HCT116 (cell line): ENCODE data around the gene TRIM65. TPM values are rescaled to one million over a fixed set of nuclear protein-coding genes. Genes with fewer than 3 reads are reported as not detected.
A peak's percentile ranks its signal among the peaks of the same experiment; 100 is the strongest.

Source experiments
- ATAC-seq: fragments of 200-7000 bp; cut with Tn5 transposase; 2 replicates; pipeline ENCODE4 v1.9.1; 2020; ENCODE audit warnings: mild to moderate bottlenecking, moderate library complexity
- BruUV-seq: library from RNA; stranded (reverse); fragments of 400-500 nt; replicated peaks from 2 replicates; lab custom pipeline; 2021; lab: Mats Ljungman, UMichigan
- CTCF ChIA-PET: fragments of 300-600 bp; sonication (Branson Sonifier 250); formaldehyde crosslinking; loops from one replicate; lab custom pipeline; 2021; ENCODE audit warnings: antibody characterized with exemption; lab: Charles Lee
- POLR2A ChIA-PET: fragments of 300-600, 350-600 bp; sonication (Branson Sonifier 250); formaldehyde crosslinking; loops from one replicate; lab custom pipeline; 2021; ENCODE audit warnings: antibody characterized with exemption; lab: Charles Lee
- RAD21 ChIA-PET, 2 experiments: fragments of 300-600 bp; sonication (Branson Sonifier 250); formaldehyde crosslinking; loops; one replicate each; lab custom pipeline; 2023; ENCODE audit warnings: low total read pairs in 2 of 2; ENCODE audit not compliant: uncharacterized antibody in 2 of 2, unreplicated experiment in 2 of 2, low non-redundant PET in 1 of 2; lab: Charles Lee
- DNase-seq: peaks from one replicate; pipeline ENCODE4 v3.0.0-alpha.2; 2010; ENCODE audit warnings: low read depth, low spot score
- H2AFZ ChIP-seq: fragments of 200-600 bp; shearing (Covaris generic), sonication (generic); 2 replicates; pipeline ENCODE4 v1.6.1; 2017; ENCODE audit warnings: low read depth, mixed run types, mixed read lengths, antibody characterized with exemption, low read length; ENCODE audit not compliant: poor library complexity, severe bottlenecking
- H3K27ac ChIP-seq: 2 replicates; pipeline ENCODE4 v1.5.1; 2012; ENCODE audit warnings: low read depth, low read length
- H3K27me3 ChIP-seq: fragments of 200-600 bp; sonication (generic); 2 replicates; pipeline ENCODE4 v1.6.1; 2016; ENCODE audit warnings: mixed run types, low read length, mixed read lengths; ENCODE audit not compliant: insufficient read depth
- H3K36me3 ChIP-seq, 2 experiments: fragments of 200-500 bp in 1 of 2; fragments of 200-600 bp in 1 of 2; sonication (Bioruptor generic) in 1 of 2; sonication (generic) in 1 of 2; 2 replicates each; pipeline versions ENCODE4 v1.5.1 to v1.6.1; 2014 to 2016; ENCODE audit warnings: low read length in 2 of 2, inconsistent platforms in 1 of 2, mixed read lengths in 1 of 2, mixed run types in 1 of 2; ENCODE audit not compliant: insufficient read depth in 2 of 2, control insufficient read depth in 1 of 2
- H3K4me1 ChIP-seq, 2 experiments: fragments of 200-600 bp in 1 of 2; sonication (generic) in 1 of 2; 2 replicates each; pipeline versions ENCODE4 v1.5.1 to v1.6.1; 2012 to 2017; ENCODE audit warnings: low read length in 2 of 2, inconsistent platforms in 1 of 2, mild to moderate bottlenecking in 1 of 2, mixed read lengths in 1 of 2, mixed run types in 1 of 2, moderate library complexity in 1 of 2; ENCODE audit not compliant: insufficient read depth in 2 of 2, control insufficient read depth in 1 of 2
- H3K4me2 ChIP-seq: fragments of 200-600 bp; sonication (generic); 2 replicates; pipeline ENCODE4 v1.6.1; 2017; ENCODE audit warnings: mixed run types, low read length, mixed read lengths
- H3K4me3 ChIP-seq, 2 experiments: fragments of 200-600 bp in 1 of 2; sonication (generic) in 1 of 2; replicated peaks in 1 of 2; 2 replicates each; pipeline ENCODE4 v1.5.1; 2011 to 2016; ENCODE audit warnings: low read length in 2 of 2, control low read depth in 1 of 2, low read depth in 1 of 2, mild to moderate bottlenecking in 1 of 2, mixed read lengths in 1 of 2, mixed run types in 1 of 2
- H3K79me2 ChIP-seq: fragments of 200-600 bp; sonication (generic); 2 replicates; pipeline ENCODE4 v1.6.1; 2017; ENCODE audit warnings: mild to moderate bottlenecking, mixed run types, low read length, moderate library complexity, mixed read lengths; ENCODE audit not compliant: insufficient read depth
- H3K9ac ChIP-seq: fragments of 200-600 bp; sonication (generic); 2 replicates; pipeline ENCODE4 v1.6.1; 2016; ENCODE audit warnings: low read length, mixed read lengths
- H3K9me2 ChIP-seq: fragments of 200-600 bp; sonication (generic), shearing (Covaris generic); 2 replicates; pipeline ENCODE4 v1.6.1; 2017; ENCODE audit warnings: mixed run types, mild to moderate bottlenecking, moderate library complexity; ENCODE audit not compliant: insufficient read depth
- H3K9me3 ChIP-seq, 2 experiments: fragments of 200-500 bp in 1 of 2; fragments of 200-600 bp in 1 of 2; sonication (Bioruptor generic) in 1 of 2; sonication (generic) in 1 of 2; 2 replicates each; pipeline ENCODE4 v1.6.1; 2014 to 2017; ENCODE audit warnings: low read length in 2 of 2, mixed read lengths in 2 of 2, inconsistent platforms in 1 of 2, low read depth in 1 of 2, mild to moderate bottlenecking in 1 of 2, mixed run types in 1 of 2, moderate library complexity in 1 of 2; ENCODE audit not compliant: control insufficient read depth in 1 of 2, insufficient read depth in 1 of 2
- H4K20me1 ChIP-seq: fragments of 200-600 bp; sonication (generic), shearing (Covaris generic); 2 replicates; pipeline ENCODE4 v1.6.1; 2017; ENCODE audit warnings: mixed run types, mild to moderate bottlenecking, moderate library complexity; ENCODE audit not compliant: insufficient read depth
- ATF3 ChIP-seq: IDR thresholded peaks from 2 replicates; pipeline ENCODE4 v1.6.1; 2012
- CBX3 ChIP-seq: IDR thresholded peaks from 2 replicates; pipeline ENCODE4 v1.6.1; 2012; ENCODE audit warnings: low read depth
- CEBPB ChIP-seq: IDR thresholded peaks from 2 replicates; pipeline ENCODE4 v1.6.1; 2012; ENCODE audit warnings: low read depth
- CTCF ChIP-seq, 3 experiments: fragments of 200-600 bp in 1 of 3; sonication (generic) in 1 of 3; IDR thresholded peaks in 2 of 3; conservative IDR thresholded peaks in 1 of 3; 2 replicates each; pipeline ENCODE4 v1.5.1; 2012 to 2017; ENCODE audit warnings: low read depth in 2 of 3, low read length in 2 of 3, antibody characterized with exemption in 1 of 3, borderline replicate concordance in 1 of 3, control low read depth in 1 of 3, mild to moderate bottlenecking in 1 of 3, mixed read lengths in 1 of 3, mixed run types in 1 of 3, moderate library complexity in 1 of 3; ENCODE audit not compliant: insufficient read depth in 1 of 3
- ELF1 ChIP-seq: IDR thresholded peaks from 2 replicates; pipeline ENCODE4 v1.6.1; 2012; ENCODE audit warnings: low read depth, borderline replicate concordance
- EZH2 ChIP-seq: fragments of 200-600 bp; sonication (generic); IDR thresholded peaks from 2 replicates; pipeline ENCODE4 v1.6.1; 2017; ENCODE audit warnings: antibody characterized with exemption, mixed run types
- EZH2phosphoT487 ChIP-seq: fragments of 200-600 bp; IDR thresholded peaks from 2 replicates; pipeline ENCODE4 v1.6.1; 2018; ENCODE audit warnings: antibody characterized with exemption, borderline replicate concordance
- FOSL1 ChIP-seq: IDR thresholded peaks from 2 replicates; pipeline ENCODE4 v1.6.1; 2012; ENCODE audit warnings: low read depth
- JUND ChIP-seq: IDR thresholded peaks from 2 replicates; pipeline ENCODE4 v1.6.1; 2012
- POLR2A ChIP-seq: IDR thresholded peaks from 2 replicates; pipeline ENCODE4 v1.7.0; 2011; ENCODE audit warnings: borderline replicate concordance; ENCODE audit not compliant: insufficient read depth, insufficient read length; ENCODE audit errors: extremely low read depth
- POLR2AphosphoS5 ChIP-seq: IDR thresholded peaks from 2 replicates; pipeline ENCODE4 v1.6.1; 2011; ENCODE audit warnings: mild to moderate bottlenecking, low read depth, low read length, moderate library complexity
- RAD21 ChIP-seq: IDR thresholded peaks from 2 replicates; pipeline ENCODE4 v1.6.1; 2012; ENCODE audit warnings: low read depth, mild to moderate bottlenecking
- REST ChIP-seq: IDR thresholded peaks from 2 replicates; pipeline ENCODE4 v1.6.1; 2012; ENCODE audit warnings: low read depth
- SP1 ChIP-seq: IDR thresholded peaks from 2 replicates; pipeline ENCODE4 v1.6.1; 2012; ENCODE audit warnings: low read depth
- SRF ChIP-seq: IDR thresholded peaks from 2 replicates; pipeline ENCODE4 v1.6.1; 2012; ENCODE audit warnings: low read depth
- TCF7L2 ChIP-seq: IDR thresholded peaks from 2 replicates; pipeline ENCODE4 v1.7.0; 2011; ENCODE audit warnings: borderline replicate concordance, inconsistent platforms; ENCODE audit not compliant: insufficient read depth, insufficient read length; ENCODE audit errors: extremely low read depth
- YY1 ChIP-seq: IDR thresholded peaks from 2 replicates; pipeline ENCODE4 v1.6.1; 2011; ENCODE audit warnings: low read length, low read depth, moderate library complexity, mild to moderate bottlenecking; ENCODE audit not compliant: insufficient replicate concordance; ENCODE audit errors: extremely low read depth
- ZFX ChIP-seq: fragments of 450-650 bp; IDR thresholded peaks from 2 replicates; pipeline ENCODE4 v1.6.1; 2017
- ZNF274 ChIP-seq: fragments of 200-500 bp; sonication (Bioruptor generic); IDR thresholded peaks from 2 replicates; pipeline ENCODE4 v1.6.1; 2014; ENCODE audit warnings: mild to moderate bottlenecking, low read depth, low read length, inconsistent platforms
- intact Hi-C: fragments of 100-400 bp; cut with micrococcal nuclease; formaldehyde crosslinking; loops from 2 replicates; pipeline ENCODE4 v1.10.0; 2022
- total RNA-seq: library from RNA; stranded (reverse); gene quantifications from one replicate; pipeline ENCODE4 v1.2.1, GENCODE V29; 2021; ENCODE audit not compliant: unreplicated experiment

The TRIM65 gene
- total RNA-seq, 1 experiment from 2014 or later: 53.0 TPM

- TF ChIP-seq SRF: no peak; the same call in 1 of the 2 replicates
- TF ChIP-seq EZH2: no peak
- peak; percentile 85 for TF ChIP-seq POLR2AphosphoS5
- peak; percentile 82; the same call in 1 of the 2 replicates for TF ChIP-seq ZFX
- no peak for TF ChIP-seq JUND
- TF ChIP-seq YY1: peak; percentile 96
These were observed 8.2 kb upstream of the TRIM65 start, which contains the start of gene MRPL38 (continued) for GRCh38 chr17:75904749-75905521.

GRCh38 chr17:75902406-75902805 lies 5.7 kb upstream of the TRIM65 start:
- no peaks in the 10 kb centered on the region for H3K9me2 ChIP-seq
- H3K4me2 ChIP-seq: no peak overlapping the region
- POLR2A ChIA-PET: interaction anchor here (1.0 to 1.4 kb wide), 2 partner anchors 25 to 30 kb away, joined by 3 read pairs; no protein-coding TSS in a partner anchor
- H3K4me3 ChIP-seq: no peak overlapping the region
- H3K9ac ChIP-seq: no peak overlapping the region
- H4K20me1 ChIP-seq: no peaks in the 10 kb centered on the region
- RAD21 ChIA-PET: no interaction called here
- BruUV-seq: TSS peak; percentile 3
- H3K4me1 ChIP-seq: peaks cover 19 to 29% of the 10 kb centered on the region in 2 experiments
- peaks cover 29% of the 10 kb centered on the region for H3K79me2 ChIP-seq
- DNase-seq (no peak), ATAC-seq (no peak)
- H3K27me3 ChIP-seq: no peaks in the 10 kb centered on the region
- H3K9me3 ChIP-seq: no peaks in the 10 kb centered on the region
- H3K27ac ChIP-seq: no peak overlapping the region
- H3K36me3 ChIP-seq: peaks cover 24 to 38% of the 10 kb centered on the region in 2 experiments
- H2AFZ ChIP-seq: no peak overlapping the region
- intact Hi-C loops: loop anchor here (10.0 kb wide), 1 partner anchor 202 kb away; the partner anchor contains the start of gene EXOC7
- CTCF ChIA-PET: no interaction called here
- TF ChIP-seq SP1: no peak
- no peak for TF ChIP-seq JUND
- TF ChIP-seq ELF1: no peak
- no peak for TF ChIP-seq TCF7L2
- TF ChIP-seq YY1: no peak
- TF ChIP-seq RAD21: no peak
- no peak for TF ChIP-seq EZH2phosphoT487
- no peak for TF ChIP-seq ZNF274
- no peak for TF ChIP-seq FOSL1
- no peak for TF ChIP-seq POLR2A
- TF ChIP-seq CBX3: no peak
- no peak for TF ChIP-seq REST
- no peak for TF ChIP-seq CEBPB
- TF ChIP-seq CTCF (IDR thresholded peaks at IDR 0.05 in 2 of 3, conservative IDR thresholded peaks at IDR 0.05 in 1 of 3; ENCODE audit: borderline replicate concordance in 1 of 3, insufficient read depth in 1 of 3, low read depth in 2 of 3, low read length in 2 of 3): no peak
- no peak for TF ChIP-seq EZH2
- no peak for TF ChIP-seq ATF3
- TF ChIP-seq SRF: no peak
